GM23338 (cell line): ENCODE results near the gene IFTAP. TPM values are rescaled to one million over a fixed set of nuclear protein-coding genes. Genes with fewer than 3 reads are reported as not detected.

Experiments
- ATAC-seq: fragments of 200-7000 bp; cut with Tn5 transposase; 3 replicates; pipeline ENCODE4 v1.9.1; 2020
- DNase-seq: peaks from one replicate; pipeline ENCODE4 v3.0.0-alpha.2; 2015; ENCODE audit warnings: low spot score
- H2AFZ ChIP-seq: fragments of 200-600 bp; sonication (generic); 2 replicates; pipeline ENCODE4 v1.8.0; 2016; ENCODE audit warnings: antibody characterized with exemption, mild to moderate bottlenecking, moderate library complexity
- H3F3A ChIP-seq: fragments of 200-600 bp; sonication (generic); replicated peaks from 2 replicates; pipeline ENCODE4 v1.8.0; 2017; ENCODE audit warnings: antibody characterized with exemption, mixed run types, low read depth
- H3K27ac ChIP-seq: fragments of 200-600 bp; sonication (generic); 2 replicates; pipeline ENCODE4 v1.6.1; 2016; ENCODE audit warnings: low read depth
- H3K27me3 ChIP-seq: fragments of 200-600 bp; sonication (generic); 2 replicates; pipeline ENCODE4 v1.8.0; 2016; ENCODE audit warnings: mild to moderate bottlenecking, mixed run types, moderate library complexity; ENCODE audit not compliant: insufficient read depth
- H3K36me3 ChIP-seq: fragments of 200-600 bp; sonication (generic); 2 replicates; pipeline ENCODE4 v1.8.0; 2016; ENCODE audit warnings: mild to moderate bottlenecking; ENCODE audit not compliant: insufficient read depth
- H3K4me1 ChIP-seq: fragments of 200-600 bp; sonication (generic); 2 replicates; pipeline ENCODE4 v1.8.0; 2016; ENCODE audit warnings: mild to moderate bottlenecking, moderate library complexity; ENCODE audit not compliant: insufficient read depth
- H3K4me2 ChIP-seq: fragments of 200-600 bp; sonication (generic); 2 replicates; pipeline ENCODE4 v1.7.1; 2017; ENCODE audit warnings: mixed run types
- H3K4me3 ChIP-seq: fragments of 200-600 bp; sonication (generic); 2 replicates; pipeline ENCODE4 v1.6.1; 2016; ENCODE audit warnings: mixed run types
- H3K79me2 ChIP-seq: fragments of 200-600 bp; sonication (generic); replicated peaks from 2 replicates; pipeline ENCODE4 v1.8.0; 2017; ENCODE audit warnings: mild to moderate bottlenecking; ENCODE audit not compliant: insufficient read depth
- H3K9me2 ChIP-seq: fragments of 200-600 bp; sonication (generic); 2 replicates; pipeline ENCODE4 v1.8.0; 2017; ENCODE audit not compliant: insufficient read depth
- H4K20me1 ChIP-seq: fragments of 200-600 bp; sonication (generic); replicated peaks from 2 replicates; pipeline ENCODE4 v1.8.0; 2017; ENCODE audit warnings: mild to moderate bottlenecking; ENCODE audit not compliant: insufficient read depth
- H3K27ac Mint-ChIP-seq: 2 replicates; pipeline ENCODE4 v1.8.0; 2020; ENCODE audit warnings: inconsistent platforms, mild to moderate bottlenecking, moderate library complexity, mixed read lengths
- H3K27me3 Mint-ChIP-seq: 3 replicates; pipeline ENCODE4 v1.8.0; 2022; ENCODE audit warnings: low read depth, mild to moderate bottlenecking, moderate library complexity, mixed read lengths, inconsistent platforms; ENCODE audit not compliant: insufficient read depth, poor library complexity
- H3K36me3 Mint-ChIP-seq: 3 replicates; pipeline ENCODE4 v1.8.0; 2021; ENCODE audit warnings: low read depth, mild to moderate bottlenecking, inconsistent platforms, moderate library complexity, mixed read lengths
- H3K4me1 Mint-ChIP-seq: 3 replicates; pipeline ENCODE4 v1.8.0; 2020; ENCODE audit warnings: mild to moderate bottlenecking, inconsistent platforms, mixed read lengths
- H3K4me3 Mint-ChIP-seq: 3 replicates; pipeline ENCODE4 v1.8.0; 2021; ENCODE audit warnings: moderate library complexity, mild to moderate bottlenecking, inconsistent platforms, mixed read lengths
- H3K9me3 Mint-ChIP-seq: 3 replicates; pipeline ENCODE4 v1.8.0; 2020; ENCODE audit warnings: moderate library complexity, mild to moderate bottlenecking, inconsistent platforms, mixed read lengths
- CREB1 ChIP-seq: fragments of 250-450 bp; sonication (Bioruptor Pico); IDR thresholded peaks from 2 replicates; pipeline ENCODE4 v1.5.0; 2020; ENCODE audit warnings: low read depth, mild to moderate bottlenecking, moderate library complexity
- JUNB ChIP-seq: IDR thresholded peaks from one replicate; pipeline ENCODE4 v1.6.1; 2016; ENCODE audit warnings: antibody characterized with exemption; ENCODE audit not compliant: unreplicated experiment
- POLR2AphosphoS5 ChIP-seq: IDR thresholded peaks from 2 replicates; pipeline ENCODE4 v1.6.1; 2016; ENCODE audit warnings: antibody characterized with exemption, low read depth
- ZNF462 ChIP-seq: fragments of 250-450 bp; sonication (Bioruptor Pico); IDR thresholded peaks from 2 replicates; pipeline ENCODE4 v1.5.0; 2020; ENCODE audit warnings: mild to moderate bottlenecking, moderate library complexity
- polyA plus RNA-seq: library from polyadenylated mRNA; unstranded; fragments of >200 nt; fragmentation: Nextera tagmentation; extraction: Ambion mirVana; gene quantifications from 2 replicates; pipeline ENCODE4 v1.2.1, GENCODE V29; 2016
- total RNA-seq: library from RNA; depleted of rRNA; stranded (reverse); fragments of >200 nt; shearing (Covaris generic); gene quantifications from 2 replicates; pipeline ENCODE4 v1.2.3, GENCODE V29; 2014

IFTAP gene
- total and polyA plus RNA-seq, 2 experiments from 2014 or later = 17.1 to 39.1 TPM

GRCh38 chr11:36586543-36586942, 7.8 kb upstream of the IFTAP start:
- H2AFZ ChIP-seq = no peak overlapping the region
- Mint-ChIP-seq H3K9me3 (peaks cover 17% of the 10 kb centered on the region), H3K27me3 (peaks cover 3% of the 10 kb centered on the region), H3K27ac (no peak overlapping the region), H3K4me3 (no peak overlapping the region), H3K36me3 (peaks cover 8% of the 10 kb centered on the region), H3K4me1 (no peaks in the 10 kb centered on the region)
- H3K4me2 ChIP-seq = no peak overlapping the region
- H3K4me1 ChIP-seq = no peaks in the 10 kb centered on the region
- no peak overlapping the region for H3K27ac ChIP-seq
- peaks cover 2% of the 10 kb centered on the region; the same call in 1 of the 2 replicates for H3K27me3 ChIP-seq
- H4K20me1 ChIP-seq = no peaks in the 10 kb centered on the region
- TF ChIP-seq ZNF462 (CRISPR knock-in tag) (no peak), JUNB (no peak), POLR2AphosphoS5 (no peak)
- H3K9me2 ChIP-seq = no peaks in the 10 kb centered on the region
- H3F3A ChIP-seq = no peaks in the 10 kb centered on the region
- no peak overlapping the region for H3K4me3 ChIP-seq
- no peaks in the 10 kb centered on the region for H3K79me2 ChIP-seq
- H3K36me3 ChIP-seq = peaks cover 5% of the 10 kb centered on the region; the same call in 1 of the 2 replicates
- no peak for ATAC-seq
- no peak for DNase-seq

GRCh38 chr11:36588099-36588498, 6.2 kb upstream of the IFTAP start:
- H3K9me3 Mint-ChIP-seq = peaks cover 6% of the 10 kb centered on the region; the same call in 2 of the 3 replicates
- H3K4me1 Mint-ChIP-seq = no peaks in the 10 kb centered on the region
- TF ChIP-seq ZNF462 (CRISPR knock-in tag) (no peak), CREB1 (no peak)

More at GRCh38 chr11:36588099-36588498, 6.2 kb upstream of the IFTAP start:
- no peak overlapping the region for H3K4me3 Mint-ChIP-seq
- H3K27me3 ChIP-seq = peaks cover 2% of the 10 kb centered on the region; the same call in 1 of the 2 replicates
- no peak for DNase-seq
- H3K36me3 Mint-ChIP-seq = no peaks in the 10 kb centered on the region
- no peak overlapping the region for H3K4me3 ChIP-seq
- H3K79me2 ChIP-seq = no peaks in the 10 kb centered on the region
- no peaks in the 10 kb centered on the region for H3K36me3 ChIP-seq
- no peak for ATAC-seq
- H3K9me2 ChIP-seq = 0 out of 2 replicates have a peak, but pooled peaks cover under 1% of the 10 kb centered on the region
- no peak overlapping the region for H3K27ac ChIP-seq
- no peak overlapping the region for H2AFZ ChIP-seq
- H4K20me1 ChIP-seq = no peaks in the 10 kb centered on the region
- no peak overlapping the region for H3K4me2 ChIP-seq
- no peak overlapping the region for H3K27ac Mint-ChIP-seq
- no peaks in the 10 kb centered on the region for H3K4me1 ChIP-seq
- no peaks in the 10 kb centered on the region for H3K27me3 Mint-ChIP-seq
- H3F3A ChIP-seq = no peaks in the 10 kb centered on the region
